ENCODE results near the gene SYT9.

Gene SYT9

DNA sequence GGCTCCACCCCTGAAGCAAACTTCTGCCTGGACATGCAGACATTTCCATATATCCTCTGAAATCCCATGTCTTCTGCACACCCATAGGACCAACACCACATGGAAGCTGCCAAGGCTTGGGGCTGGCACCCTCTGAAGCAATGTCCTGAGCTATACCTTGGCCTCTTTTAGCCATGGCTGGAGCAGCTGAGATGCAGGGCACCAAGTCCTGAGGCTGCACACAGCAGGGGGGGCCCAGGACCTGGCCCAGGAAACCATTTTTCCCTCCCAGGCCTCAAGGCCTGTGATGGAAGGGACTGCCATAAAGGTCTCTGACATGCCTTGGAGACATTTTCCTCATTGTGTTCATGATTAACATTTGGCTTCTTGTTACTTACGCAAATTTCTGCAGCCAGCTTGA, 34.5 kb downstream of the SYT9 start:
- no peak for TF ChIP-seq ZNF274 (IDR thresholded peaks at IDR 0.05; ENCODE audit: low read depth, low read length)
- TF ChIP-seq YY1 (IDR thresholded peaks at IDR 0.05; ENCODE audit: insufficient read depth, insufficient read length), result no peak
- TF ChIP-seq SUZ12 (IDR thresholded peaks at IDR 0.05; ENCODE audit: extremely low read depth, insufficient read depth, insufficient read length), result no peak
- Histone ChIP-seq H3K27me3 (ENCODE audit: insufficient read depth, insufficient read length) (no peaks in the 10 kb centered on the region), H3K36me3 (ENCODE audit: insufficient read depth, insufficient read length, low read length) (no peaks in the 10 kb centered on the region), H3K9me3 (ENCODE audit: insufficient read depth, low read length) (peaks cover 20% of the 10 kb centered on the region), H3K9ac (ENCODE audit: insufficient read length, low read depth) (no peak overlapping the region), H3K4me3 (ENCODE audit: insufficient read length, low read depth) (no peak overlapping the region), H3K4me1 (ENCODE audit: insufficient read depth, insufficient read length) (no peaks in the 10 kb centered on the region)
- no peak for DNase-seq (ENCODE audit: low read depth, low spot score)

DNA sequence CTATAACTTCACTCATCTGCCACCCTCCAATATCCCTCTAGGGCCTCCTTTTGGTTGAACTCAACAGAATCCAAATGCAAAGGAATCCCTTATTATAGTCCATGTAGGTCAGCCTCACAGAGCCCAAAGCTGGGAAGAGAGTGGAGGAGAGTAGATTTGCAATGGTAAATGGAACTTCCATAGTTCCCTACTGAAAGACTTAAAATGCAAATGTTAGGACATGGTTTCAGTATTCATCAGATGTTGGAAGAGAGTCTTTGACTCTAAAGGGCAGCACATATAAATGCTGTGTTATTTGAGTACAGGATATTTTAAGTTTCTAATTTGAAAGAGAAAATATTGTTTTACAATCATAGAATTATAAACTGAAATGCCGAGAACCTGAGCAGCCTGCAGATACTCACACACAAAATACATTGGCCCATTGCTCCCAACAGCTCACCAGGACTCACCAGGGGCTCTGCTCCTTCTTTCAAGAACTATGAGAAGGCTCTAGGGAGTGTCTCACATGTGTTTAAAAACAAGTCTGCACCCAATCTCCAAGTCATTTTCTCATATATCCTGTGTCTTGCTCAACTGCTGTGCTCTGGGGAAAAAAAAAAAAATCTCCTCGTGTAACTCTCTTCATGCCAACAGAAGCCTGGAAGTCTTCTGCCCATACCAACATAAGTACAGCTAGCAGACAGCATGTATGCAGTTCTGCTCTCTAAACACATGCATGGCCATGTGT, 39.6 kb downstream of the SYT9 start:
- no peak overlapping the region for H3K4me3 ChIP-seq (ENCODE audit: insufficient read length, low read depth)
- H3K4me1 ChIP-seq (ENCODE audit: insufficient read depth, insufficient read length), result no peaks in the 10 kb centered on the region
- TF ChIP-seq SUZ12 (IDR thresholded peaks at IDR 0.05; ENCODE audit: extremely low read depth, insufficient read depth, insufficient read length) (no peak), ZNF274 (IDR thresholded peaks at IDR 0.05; ENCODE audit: low read depth, low read length) (no peak), YY1 (IDR thresholded peaks at IDR 0.05; ENCODE audit: insufficient read depth, insufficient read length) (no peak)
- H3K27me3 ChIP-seq (ENCODE audit: insufficient read depth, insufficient read length), result no peaks in the 10 kb centered on the region
- H3K9me3 ChIP-seq (ENCODE audit: insufficient read depth, low read length), result peaks cover 3% of the 10 kb centered on the region
- H3K9ac ChIP-seq (ENCODE audit: insufficient read length, low read depth), result no peak overlapping the region
- H3K36me3 ChIP-seq (ENCODE audit: insufficient read depth, insufficient read length, low read length), result no peaks in the 10 kb centered on the region
- no peak for DNase-seq (ENCODE audit: low read depth, low spot score)

DNA sequence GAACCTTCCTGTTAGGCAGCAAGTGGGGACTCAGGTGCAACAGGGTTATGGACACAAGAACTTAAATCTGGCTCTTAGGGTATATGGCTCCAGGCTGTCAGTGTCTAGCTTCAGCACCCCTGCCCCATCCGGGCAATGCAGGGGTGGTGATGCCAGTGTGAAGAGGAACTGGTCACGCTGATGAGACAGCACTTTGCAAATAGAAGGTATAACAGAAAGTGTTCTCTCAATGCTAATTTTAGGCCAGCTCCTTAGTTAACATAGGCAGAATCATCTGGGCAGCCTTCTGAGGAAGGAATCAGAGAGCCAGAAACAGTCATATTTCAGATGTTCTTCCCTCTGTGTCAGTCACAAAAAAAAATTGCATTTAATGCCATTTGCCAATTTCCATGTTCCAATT, 41.2 kb downstream of the SYT9 start:
- H3K4me3 ChIP-seq (ENCODE audit: insufficient read length, low read depth), result no peak overlapping the region
- TF ChIP-seq SUZ12 (IDR thresholded peaks at IDR 0.05; ENCODE audit: extremely low read depth, insufficient read depth, insufficient read length) (no peak), YY1 (IDR thresholded peaks at IDR 0.05; ENCODE audit: insufficient read depth, insufficient read length) (no peak), ZNF274 (IDR thresholded peaks at IDR 0.05; ENCODE audit: low read depth, low read length) (no peak)
- H3K9ac ChIP-seq (ENCODE audit: insufficient read length, low read depth), result no peak overlapping the region
- H3K27me3 ChIP-seq (ENCODE audit: insufficient read depth, insufficient read length), result no peaks in the 10 kb centered on the region
- H3K4me1 ChIP-seq (ENCODE audit: insufficient read depth, insufficient read length), result no peaks in the 10 kb centered on the region
- no peaks in the 10 kb centered on the region for H3K36me3 ChIP-seq (ENCODE audit: insufficient read depth, insufficient read length, low read length)
- H3K9me3 ChIP-seq (ENCODE audit: insufficient read depth, low read length), result no peaks in the 10 kb centered on the region; the same call in 1 of the 2 replicates
- no peak for DNase-seq (ENCODE audit: low read depth, low spot score)

DNA sequence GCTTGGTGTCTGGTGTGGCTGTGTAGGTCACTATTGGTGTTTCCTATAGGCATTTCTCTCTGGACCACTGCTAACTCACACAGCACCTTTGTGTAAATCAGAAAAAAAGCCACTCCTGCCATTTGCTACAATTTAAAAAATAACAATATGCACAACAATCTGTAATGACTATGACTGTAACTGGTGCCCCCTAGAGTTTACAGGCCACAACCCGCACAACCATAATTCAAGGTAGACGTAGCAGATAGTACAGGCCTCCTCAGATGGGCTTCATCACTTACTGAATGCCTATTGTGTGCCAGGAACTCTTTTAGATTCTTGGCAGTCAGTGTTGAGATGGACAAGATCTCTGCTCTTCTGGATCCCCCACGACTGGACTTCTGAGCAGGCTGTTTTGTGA, 47.7 kb downstream of the SYT9 start:
- no peak overlapping the region for H3K4me3 ChIP-seq (ENCODE audit: insufficient read length, low read depth)
- H3K9ac ChIP-seq (ENCODE audit: insufficient read length, low read depth), result no peak overlapping the region
- no peaks in the 10 kb centered on the region for H3K4me1 ChIP-seq (ENCODE audit: insufficient read depth, insufficient read length)
- TF ChIP-seq ZNF274 (IDR thresholded peaks at IDR 0.05; ENCODE audit: low read depth, low read length) (no peak), SUZ12 (IDR thresholded peaks at IDR 0.05; ENCODE audit: extremely low read depth, insufficient read depth, insufficient read length) (no peak), YY1 (IDR thresholded peaks at IDR 0.05; ENCODE audit: insufficient read depth, insufficient read length) (no peak)
- no peaks in the 10 kb centered on the region; the same call in 1 of the 2 replicates for H3K9me3 ChIP-seq (ENCODE audit: insufficient read depth, low read length)
- no peaks in the 10 kb centered on the region for H3K36me3 ChIP-seq (ENCODE audit: insufficient read depth, insufficient read length, low read length)
- H3K27me3 ChIP-seq (ENCODE audit: insufficient read depth, insufficient read length), result no peaks in the 10 kb centered on the region
- no peak for DNase-seq (ENCODE audit: low read depth, low spot score)

DNA sequence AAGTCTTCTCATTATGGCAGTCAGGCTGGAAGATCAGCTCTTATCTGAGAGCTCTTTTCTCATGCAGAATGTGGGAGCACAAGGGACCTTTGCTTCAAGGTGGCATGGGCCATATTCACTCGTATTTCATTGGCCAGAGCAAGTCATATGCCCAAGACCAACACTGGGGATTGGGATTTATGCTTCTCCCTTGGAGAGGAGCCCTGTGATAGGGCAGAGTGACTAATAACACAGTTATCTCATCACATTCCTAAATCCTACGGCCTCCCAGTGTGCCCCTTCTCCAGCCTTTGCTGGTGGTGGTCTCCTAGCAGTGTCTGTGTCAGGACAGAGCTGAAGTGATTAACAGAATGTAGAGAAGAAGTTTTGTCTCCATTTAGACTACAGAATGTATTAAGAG, 48.6 kb downstream of the SYT9 start:
- no peak for DNase-seq (ENCODE audit: low read depth, low spot score)
- TF ChIP-seq YY1 (IDR thresholded peaks at IDR 0.05; ENCODE audit: insufficient read depth, insufficient read length) (no peak), ZNF274 (IDR thresholded peaks at IDR 0.05; ENCODE audit: low read depth, low read length) (no peak), SUZ12 (IDR thresholded peaks at IDR 0.05; ENCODE audit: extremely low read depth, insufficient read depth, insufficient read length) (no peak)
- H3K36me3 ChIP-seq (ENCODE audit: insufficient read depth, insufficient read length, low read length), result no peaks in the 10 kb centered on the region
- H3K9ac ChIP-seq (ENCODE audit: insufficient read length, low read depth), result no peak overlapping the region
- no peaks in the 10 kb centered on the region; the same call in 1 of the 2 replicates for H3K9me3 ChIP-seq (ENCODE audit: insufficient read depth, low read length)
- no peaks in the 10 kb centered on the region for H3K27me3 ChIP-seq (ENCODE audit: insufficient read depth, insufficient read length)
- H3K4me1 ChIP-seq (ENCODE audit: insufficient read depth, insufficient read length), result no peaks in the 10 kb centered on the region
- H3K4me3 ChIP-seq (ENCODE audit: insufficient read length, low read depth), result no peak overlapping the region

DNA sequence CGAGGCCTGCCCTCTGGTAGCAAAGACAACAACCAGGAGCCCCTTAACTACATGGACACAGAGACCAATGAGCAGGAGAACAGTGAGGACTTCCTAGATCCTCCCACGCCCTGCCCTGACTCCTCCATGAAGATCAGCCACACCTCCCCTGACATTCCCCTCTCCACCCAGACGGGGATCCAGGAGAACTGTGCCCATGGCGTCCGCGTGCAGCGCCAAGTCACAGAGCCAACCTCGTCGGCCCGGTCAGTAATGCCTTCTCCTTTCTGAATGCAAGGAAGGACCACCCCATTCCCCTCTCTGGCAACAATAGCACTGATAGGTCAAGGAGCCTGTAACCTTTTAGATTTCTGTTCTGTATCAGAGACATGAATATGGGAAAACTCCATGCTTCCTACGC, 51.4 kb downstream of the SYT9 start:
- Histone ChIP-seq H3K4me3 (ENCODE audit: insufficient read length, low read depth) (no peak overlapping the region), H3K9ac (ENCODE audit: insufficient read length, low read depth) (no peak overlapping the region), H3K36me3 (ENCODE audit: insufficient read depth, insufficient read length, low read length) (no peaks in the 10 kb centered on the region), H3K4me1 (ENCODE audit: insufficient read depth, insufficient read length) (no peaks in the 10 kb centered on the region), H3K27me3 (ENCODE audit: insufficient read depth, insufficient read length) (no peaks in the 10 kb centered on the region), H3K9me3 (ENCODE audit: insufficient read depth, low read length) (no peaks in the 10 kb centered on the region)
- no peak for DNase-seq (ENCODE audit: low read depth, low spot score)
- TF ChIP-seq SUZ12 (IDR thresholded peaks at IDR 0.05; ENCODE audit: extremely low read depth, insufficient read depth, insufficient read length) (no peak), ZNF274 (IDR thresholded peaks at IDR 0.05; ENCODE audit: low read depth, low read length) (no peak), YY1 (IDR thresholded peaks at IDR 0.05; ENCODE audit: insufficient read depth, insufficient read length) (no peak)

DNA sequence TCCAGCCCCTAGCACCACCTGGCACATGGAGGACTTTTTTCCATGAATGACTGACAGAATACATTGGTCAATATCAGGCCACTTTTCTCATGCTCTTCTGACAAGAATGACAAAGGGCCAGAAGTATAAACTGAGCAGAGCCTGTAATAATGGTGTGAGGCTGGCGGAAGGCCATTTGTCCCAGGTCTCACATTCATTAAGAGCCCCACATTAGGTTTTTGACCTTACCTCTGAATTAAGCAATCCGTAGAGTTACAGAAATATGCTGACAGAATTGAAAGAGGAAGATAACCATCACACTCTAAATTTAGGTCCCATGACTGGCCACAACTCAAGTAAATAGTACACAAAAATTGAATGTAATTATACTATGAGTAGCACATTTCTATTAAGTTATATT, 55.2 kb downstream of the SYT9 start:
- H3K4me3 ChIP-seq (ENCODE audit: insufficient read length, low read depth), result no peak overlapping the region
- no peaks in the 10 kb centered on the region for H3K36me3 ChIP-seq (ENCODE audit: insufficient read depth, insufficient read length, low read length)
- H3K27me3 ChIP-seq (ENCODE audit: insufficient read depth, insufficient read length), result no peaks in the 10 kb centered on the region
- no peak for DNase-seq (ENCODE audit: low read depth, low spot score)
- H3K9ac ChIP-seq (ENCODE audit: insufficient read length, low read depth), result no peak overlapping the region
- TF ChIP-seq SUZ12 (IDR thresholded peaks at IDR 0.05; ENCODE audit: extremely low read depth, insufficient read depth, insufficient read length), result no peak
- TF ChIP-seq YY1 (IDR thresholded peaks at IDR 0.05; ENCODE audit: insufficient read depth, insufficient read length), result no peak
- no peak for TF ChIP-seq ZNF274 (IDR thresholded peaks at IDR 0.05; ENCODE audit: low read depth, low read length)
- H3K4me1 ChIP-seq (ENCODE audit: insufficient read depth, insufficient read length), result no peaks in the 10 kb centered on the region
- no peaks in the 10 kb centered on the region for H3K9me3 ChIP-seq (ENCODE audit: insufficient read depth, low read length)

Data from NT2/D1 (cell line).